Measurements from ENCODE around the gene MTA3.
A peak's percentile ranks its signal among the peaks of the same experiment; 100 is the strongest.

Gene MTA3

GRCh38 chr2:42758751-42759150, 190.3 kb downstream of the MTA3 start:
- no peak for DNase-seq

GRCh38 chr2:42761554-42761953, 193.1 kb downstream of the MTA3 start:
- DNase-seq = no peak

- DNase-seq = no peak
These were observed 193.7 kb downstream of the MTA3 start for GRCh38 chr2:42762155-42762554.

GRCh38 chr2:42762823-42763804, 194.7 kb downstream of the MTA3 start:
- no peak for DNase-seq

- DNase-seq = peak in 1 of 58 donors; percentile 32
These were observed 195.7 kb downstream of the MTA3 start, which contains the start of gene OXER1 for GRCh38 chr2:42764096-42764495. TSS of gene OXER1 (minus strand) at chr2:42764135. CDS start at chr2:42764062, 73 bp downstream.

- no peak for DNase-seq
These were observed 196.5 kb downstream of the MTA3 start for GRCh38 chr2:42764901-42765300.

GRCh38 chr2:42765686-42766085, 197.3 kb downstream of the MTA3 start:
- DNase-seq = no peak

GRCh38 chr2:42767080-42767898, 198.9 kb downstream of the MTA3 start:
- DNase-seq = no peak

- DNase-seq = no peak
These were observed 199.7 kb downstream of the MTA3 start for GRCh38 chr2:42767899-42768705.

- no peak for DNase-seq
These were observed 200.3 kb downstream of the MTA3 start for GRCh38 chr2:42768706-42769256.

GRCh38 chr2:42769583-42770287, 201.3 kb downstream of the MTA3 start:
- no peak for DNase-seq

GRCh38 chr2:42770288-42771131, 202.1 kb downstream of the MTA3 start:
- DNase-seq = peak in 2 of 58 donors; percentile 10 to 51

- no peak for DNase-seq
These were observed 203.2 kb downstream of the MTA3 start for GRCh38 chr2:42771546-42772153.

GRCh38 chr2:42775186-42775585, 206.8 kb downstream of the MTA3 start:
- no peak for DNase-seq

- DNase-seq = no peak
These were observed 207.4 kb downstream of the MTA3 start for GRCh38 chr2:42775810-42776209.

- DNase-seq = no peak
These were observed 209.7 kb downstream of the MTA3 start for GRCh38 chr2:42777883-42778805.

- no peak for DNase-seq
These were observed 212.7 kb downstream of the MTA3 start for GRCh38 chr2:42781181-42781580.

GRCh38 chr2:42783511-42783910, 215.1 kb downstream of the MTA3 start:
- no peak for DNase-seq

Data from anterior cingulate cortex (tissue), 58 donors.